Testis (tissue), 2 donors: ENCODE data around the gene MPP4.

ENCODE experiments used
- POLR2A ChIP-seq: fragments of 450-650 bp; IDR thresholded peaks from one replicate; pipeline ENCODE4 v1.6.1; 2017; ENCODE audit warnings: antibody characterized with exemption, mild to moderate bottlenecking, moderate library complexity
- TF ChIP-seq, protein P1 (sequence below), 3 experiments: fragments of 450-650 bp in 2 of 3; fragments of 200-600 bp in 1 of 3; sonication (generic) in 1 of 3; IDR thresholded peaks; one replicate each; pipeline ENCODE4 v1.5.1; 2016 to 2019; ENCODE audit warnings: antibody characterized with exemption in 3 of 3, mild to moderate bottlenecking in 2 of 3, moderate library complexity in 1 of 3

DNA sequence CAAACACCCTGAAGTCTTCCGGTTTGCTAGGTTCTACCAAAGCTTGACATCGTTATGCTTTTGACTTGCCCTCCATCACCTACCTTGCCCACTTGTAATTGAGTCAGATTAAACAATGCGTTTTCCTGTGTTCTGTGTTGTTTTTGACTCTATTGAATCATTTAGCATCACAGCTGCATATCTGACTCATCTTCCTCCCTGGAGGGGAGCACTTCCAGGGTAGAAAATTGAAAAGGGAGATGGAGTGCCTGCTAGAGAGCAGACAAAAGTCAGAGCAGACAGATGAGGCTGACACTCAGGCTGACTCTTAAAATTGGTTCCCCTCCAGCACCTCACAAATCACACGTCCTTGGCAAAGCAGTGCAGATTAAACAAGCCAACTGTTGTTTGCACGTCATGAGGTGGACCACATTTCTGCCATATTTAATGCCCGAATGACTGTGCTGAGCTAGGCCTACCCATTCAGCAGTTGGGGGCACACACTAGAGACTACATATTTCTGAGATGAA lies 2.2 kb downstream of the MPP4 start:
- no peak for TF ChIP-seq POLR2A
- TF ChIP-seq, protein P1, sequence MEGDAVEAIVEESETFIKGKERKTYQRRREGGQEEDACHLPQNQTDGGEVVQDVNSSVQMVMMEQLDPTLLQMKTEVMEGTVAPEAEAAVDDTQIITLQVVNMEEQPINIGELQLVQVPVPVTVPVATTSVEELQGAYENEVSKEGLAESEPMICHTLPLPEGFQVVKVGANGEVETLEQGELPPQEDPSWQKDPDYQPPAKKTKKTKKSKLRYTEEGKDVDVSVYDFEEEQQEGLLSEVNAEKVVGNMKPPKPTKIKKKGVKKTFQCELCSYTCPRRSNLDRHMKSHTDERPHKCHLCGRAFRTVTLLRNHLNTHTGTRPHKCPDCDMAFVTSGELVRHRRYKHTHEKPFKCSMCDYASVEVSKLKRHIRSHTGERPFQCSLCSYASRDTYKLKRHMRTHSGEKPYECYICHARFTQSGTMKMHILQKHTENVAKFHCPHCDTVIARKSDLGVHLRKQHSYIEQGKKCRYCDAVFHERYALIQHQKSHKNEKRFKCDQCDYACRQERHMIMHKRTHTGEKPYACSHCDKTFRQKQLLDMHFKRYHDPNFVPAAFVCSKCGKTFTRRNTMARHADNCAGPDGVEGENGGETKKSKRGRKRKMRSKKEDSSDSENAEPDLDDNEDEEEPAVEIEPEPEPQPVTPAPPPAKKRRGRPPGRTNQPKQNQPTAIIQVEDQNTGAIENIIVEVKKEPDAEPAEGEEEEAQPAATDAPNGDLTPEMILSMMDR (IDR thresholded peaks at IDR 0.05), result no peak
